Measurements from ENCODE around the gene CGB3.
"Not testable (repeated sequence)": the region's sequence is repeated elsewhere in the genome, so short reads cannot be mapped to it uniquely, and the experiment has no call there.

The CGB3 gene

GRCh38 chr19:49024233-49024632 is at the start of gene CGB3:
CGB3 (minus strand) TSS chr19:49024333; CDS start chr19:49023971, 362 bp downstream.
- not testable (repeated sequence) for DNase-seq (ENCODE audit: low read depth)

GRCh38 chr19:49071860-49072547 is 47.9 kb upstream of the CGB3 start:
- no peak for DNase-seq (ENCODE audit: low read depth)

GRCh38 chr19:49070416-49070815 is 46.3 kb upstream of the CGB3 start:
- DNase-seq (ENCODE audit: low read depth) = no peak

- no peak for DNase-seq (ENCODE audit: low read depth)
Observed at GRCh38 chr19:49069026-49069425, 44.9 kb upstream of the CGB3 start.

- no peak for DNase-seq (ENCODE audit: low read depth)
Observed at GRCh38 chr19:49067554-49067953, 43.4 kb upstream of the CGB3 start.

- no peak for DNase-seq (ENCODE audit: low read depth)
Observed at GRCh38 chr19:49065905-49066512, 41.9 kb upstream of the CGB3 start.

- no peak for DNase-seq (ENCODE audit: low read depth)
Observed at GRCh38 chr19:49064768-49065611, 40.9 kb upstream of the CGB3 start, which contains the start of gene NTF4. NTF4 (minus strand) TSS chr19:49064818; CDS start chr19:49061997, 2,821 bp downstream.

- no peak for DNase-seq (ENCODE audit: low read depth)
Observed at GRCh38 chr19:49064029-49064629, 40.0 kb upstream of the CGB3 start.

GRCh38 chr19:49061445-49061844 is 37.3 kb upstream of the CGB3 start:
- no peak for DNase-seq (ENCODE audit: low read depth)

- no peak for DNase-seq (ENCODE audit: low read depth)
Observed at GRCh38 chr19:49061000-49061399, 36.9 kb upstream of the CGB3 start.

- no peak for DNase-seq (ENCODE audit: low read depth)
Observed at GRCh38 chr19:49059053-49059452, 34.9 kb upstream of the CGB3 start.

GRCh38 chr19:49058562-49058961 is 34.4 kb upstream of the CGB3 start:
- peak; percentile 34 for DNase-seq (ENCODE audit: low read depth)

- DNase-seq (ENCODE audit: low read depth) = peak; percentile 34
Observed at GRCh38 chr19:49057636-49058234, 33.6 kb upstream of the CGB3 start, which contains the start of gene CGB7. CGB7 (minus strand) TSS chr19:49057749; CDS start chr19:49055375, 2,374 bp downstream.

- DNase-seq (ENCODE audit: low read depth) = not testable (repeated sequence)
Observed at GRCh38 chr19:49056902-49057596, 32.9 kb upstream of the CGB3 start.

GRCh38 chr19:49056101-49056901 is 32.2 kb upstream of the CGB3 start:
- DNase-seq (ENCODE audit: low read depth) = peak; percentile 40

- not testable (repeated sequence) for DNase-seq (ENCODE audit: low read depth)
Observed at GRCh38 chr19:49050376-49051033, 26.4 kb upstream of the CGB3 start.

- DNase-seq (ENCODE audit: low read depth) = not testable (repeated sequence)
Observed at GRCh38 chr19:49049834-49050233, 25.7 kb upstream of the CGB3 start.

GRCh38 chr19:49049011-49049410 is 24.9 kb upstream of the CGB3 start, which contains the start of gene CGB8:
CGB8 (minus strand) TSS chr19:49049111; CDS start chr19:49048739, 372 bp downstream.
- not testable (repeated sequence) for DNase-seq (ENCODE audit: low read depth)

- DNase-seq (ENCODE audit: low read depth) = not testable (repeated sequence)
Observed at GRCh38 chr19:49043548-49043947, 19.4 kb upstream of the CGB3 start, which contains the start of gene CGB5. CGB5 (plus strand) TSS chr19:49043848; CDS start chr19:49044210, 362 bp downstream.
